HG03460 (cell line): ENCODE results near the gene TMED4.

ENCODE experiments used
- ATAC-seq: cut with Tn5 transposase; IDR thresholded peaks from one replicate; pipeline ENCODE4 v1.9.1; 2021; ENCODE audit not compliant: unreplicated experiment

The TMED4 gene

GRCh38 chr7:44581879-44582603, at the start of gene TMED4:
Gene TMED4, minus strand, starts transcription at chr7:44582231. Its CDS starts 25 bp downstream, at chr7:44582206.
- peak; percentile 78 for ATAC-seq

GRCh38 chr7:44631458-44632115, 49.6 kb upstream of the TMED4 start:
- no peak for ATAC-seq

- no peak for ATAC-seq
These were observed 48.9 kb upstream of the TMED4 start for GRCh38 chr7:44630792-44631457.

- peak; percentile 43 for ATAC-seq
These were observed 47.9 kb upstream of the TMED4 start for GRCh38 chr7:44629829-44630522.

GRCh38 chr7:44626620-44627019, 44.6 kb upstream of the TMED4 start:
- ATAC-seq: no peak

- no peak for ATAC-seq
These were observed 43.8 kb upstream of the TMED4 start for GRCh38 chr7:44625526-44626471.

- no peak for ATAC-seq
These were observed 42.3 kb upstream of the TMED4 start for GRCh38 chr7:44624318-44624717.

GRCh38 chr7:44622342-44623151, 40.5 kb upstream of the TMED4 start:
- ATAC-seq: peak; percentile 71

- ATAC-seq: no peak
These were observed 39.7 kb upstream of the TMED4 start for GRCh38 chr7:44621750-44622103.

GRCh38 chr7:44621034-44621749, 39.2 kb upstream of the TMED4 start:
- no peak for ATAC-seq

GRCh38 chr7:44618753-44619152, 36.7 kb upstream of the TMED4 start:
- no peak for ATAC-seq

GRCh38 chr7:44618045-44618444, 36.0 kb upstream of the TMED4 start:
- no peak for ATAC-seq

GRCh38 chr7:44617225-44617890, 35.3 kb upstream of the TMED4 start:
- ATAC-seq: no peak

GRCh38 chr7:44616545-44616944, 34.5 kb upstream of the TMED4 start:
- ATAC-seq: no peak

GRCh38 chr7:44615793-44616192, 33.8 kb upstream of the TMED4 start:
- ATAC-seq: no peak

GRCh38 chr7:44615149-44615611, 33.1 kb upstream of the TMED4 start:
- no peak for ATAC-seq

- ATAC-seq: no peak
These were observed 27.8 kb upstream of the TMED4 start for GRCh38 chr7:44609829-44610228.

GRCh38 chr7:44608916-44609648, 27.1 kb upstream of the TMED4 start:
- ATAC-seq: no peak
